Measurements from ENCODE around the gene CACNA2D2. TPM values are rescaled to one million over a fixed set of nuclear protein-coding genes. Genes with fewer than 3 reads are reported as not detected.

The CACNA2D2 gene
- total and polyA plus RNA-seq, 2 of the 8 experiments (the other 6 are each of a cell fraction or from before 2014, with no cell fraction given), result 14.1 to 25.0 TPM

GRCh38 chr3:50340448-50341329 lies 162.7 kb downstream of the CACNA2D2 start, which contains the start of gene RASSF1 (continued):
- TF ChIP-seq, protein P1, sequence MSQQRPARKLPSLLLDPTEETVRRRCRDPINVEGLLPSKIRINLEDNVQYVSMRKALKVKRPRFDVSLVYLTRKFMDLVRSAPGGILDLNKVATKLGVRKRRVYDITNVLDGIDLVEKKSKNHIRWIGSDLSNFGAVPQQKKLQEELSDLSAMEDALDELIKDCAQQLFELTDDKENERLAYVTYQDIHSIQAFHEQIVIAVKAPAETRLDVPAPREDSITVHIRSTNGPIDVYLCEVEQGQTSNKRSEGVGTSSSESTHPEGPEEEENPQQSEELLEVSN (IDR thresholded peaks at IDR 0.05), result peak; percentile 53
- no peak for TF ChIP-seq CBX5 (IDR thresholded peaks at IDR 0.05; ENCODE audit: low read depth, low read length)
- TF ChIP-seq KDM4A (IDR thresholded peaks at IDR 0.05; ENCODE audit: low read depth, low read length, severe bottlenecking), result peak; percentile 94
- TF ChIP-seq BCL11A (IDR thresholded peaks at IDR 0.05; ENCODE audit: low read depth in 2 of 2, low read length in 2 of 2), result no peak
- TF ChIP-seq EZH2 (IDR thresholded peaks at IDR 0.05; ENCODE audit: low read depth, low read length, severe bottlenecking), result peak; percentile 80
- TF ChIP-seq CREB1 (IDR thresholded peaks at IDR 0.05), result no peak
- TF ChIP-seq TEAD4 (IDR thresholded peaks at IDR 0.05; ENCODE audit: low read depth, low read length), result no peak
- TF ChIP-seq HDAC2 (IDR thresholded peaks at IDR 0.05; ENCODE audit: borderline replicate concordance in 1 of 2, low read depth in 2 of 2, low read length in 2 of 2), result no peak
- TF ChIP-seq TBP (IDR thresholded peaks at IDR 0.05; ENCODE audit: low read depth, low read length), result no peak
- no peak for TF ChIP-seq ZNF274 (IDR thresholded peaks at IDR 0.05; ENCODE audit: borderline replicate concordance, extremely low read depth, low read length)
- TF ChIP-seq TCF12 (IDR thresholded peaks at IDR 0.05; ENCODE audit: low read depth, low read length), result no peak
- TF ChIP-seq POLR2A (IDR thresholded peaks at IDR 0.05; ENCODE audit: control extremely low read depth in 1 of 2, low read depth in 2 of 2, low read length in 2 of 2), result no peak
- no peak for TF ChIP-seq SIRT6 (IDR thresholded peaks at IDR 0.05; ENCODE audit: low read length)
- TF ChIP-seq SUZ12 (IDR thresholded peaks at IDR 0.05; ENCODE audit: low read length), result peak; percentile 83
- TF ChIP-seq BRCA1 (IDR thresholded peaks at IDR 0.05; ENCODE audit: low read depth, low read length), result no peak
- TF ChIP-seq ATF2 (IDR thresholded peaks at IDR 0.05; ENCODE audit: low read length), result no peak
- peak; percentile 44 for TF ChIP-seq RNF2 (IDR thresholded peaks at IDR 0.05; ENCODE audit: borderline replicate concordance, low read depth, low read length, missing control alignments, poor library complexity, severe bottlenecking)
- no peak for TF ChIP-seq FOSL1 (IDR thresholded peaks at IDR 0.05; ENCODE audit: insufficient read depth, low read depth, low read length)
- 0 out of 2 replicates have a peak, but pooled peaks have one; percentile 22 for TF ChIP-seq TAF1 (IDR thresholded peaks at IDR 0.05; ENCODE audit: low read depth, low read length)
- TF ChIP-seq RAD21 (IDR thresholded peaks at IDR 0.05 in 1 of 2, conservative IDR thresholded peaks at IDR 0.05 in 1 of 2; ENCODE audit: low read depth in 2 of 2, low read length in 2 of 2), result no peak
- no peak for TF ChIP-seq CHD1 (IDR thresholded peaks at IDR 0.05; ENCODE audit: low read depth, low read length)

All from H1 (cell line).